Endometrial microvascular endothelial cells (primary cell): ENCODE results near the gene RCE1. TPM values are rescaled to one million over a fixed set of nuclear protein-coding genes. Genes with fewer than 3 reads are reported as not detected.

Experiments used
- in situ Hi-C: cut with HindIII; loops from 2 replicates; pipeline ENCODE4 v1.10.0; 2017; ENCODE audit warnings: low sequenced_read_pairs, low pct_unique_long_range_greater_than_20kb; ENCODE audit errors: inconsistent ontology term
- total RNA-seq: library from RNA; depleted of rRNA; stranded (reverse); fragments of >200 nt; gene quantifications from one replicate; pipeline ENCODE4 v1.2.3, GENCODE V29; 2015; ENCODE audit errors: inconsistent ontology term

The RCE1 gene
- total RNA-seq, 1 donor from 2014 or later, result 27.9 TPM

DNA sequence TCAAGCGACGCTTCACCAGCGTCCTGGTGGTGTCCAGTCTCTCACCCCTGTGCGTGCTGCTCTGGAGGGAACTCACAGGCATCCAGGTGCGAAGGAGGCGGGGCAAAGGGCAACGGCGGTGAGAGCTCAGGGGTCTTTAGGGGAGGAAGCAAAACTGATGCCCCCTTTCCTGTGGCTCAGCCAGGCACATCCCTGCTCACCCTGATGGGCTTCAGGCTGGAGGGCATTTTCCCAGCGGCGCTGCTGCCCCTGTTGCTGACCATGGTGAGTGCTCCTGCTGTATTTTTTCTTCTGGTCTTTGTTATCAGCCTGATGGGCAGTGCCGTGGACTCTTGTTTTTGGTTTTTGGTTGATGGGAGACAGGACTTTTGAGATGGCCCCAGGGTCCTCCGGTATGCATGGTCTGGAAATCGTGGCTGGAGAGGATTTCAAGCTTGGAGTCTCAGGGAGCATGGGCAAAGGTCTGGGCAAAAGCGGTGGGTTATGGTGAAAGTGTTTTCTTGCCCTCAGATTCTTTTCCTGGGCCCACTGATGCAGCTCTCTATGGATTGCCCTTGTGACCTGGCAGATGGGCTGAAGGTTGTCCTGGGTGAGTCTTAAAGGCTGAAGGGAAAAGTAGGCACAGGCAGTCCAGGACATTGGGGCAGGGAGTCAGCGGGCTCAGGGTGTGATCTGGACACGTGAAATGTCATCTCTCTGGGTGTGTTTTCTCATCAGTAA lies 695 bp downstream of the RCE1 start:
- in situ Hi-C loops, result no loop called here

- in situ Hi-C loops, result no loop called here
These were observed 1.4 kb downstream of the RCE1 start for GRCh38 chr11:66844496-66845142.

GRCh38 chr11:66845143-66845875 lies 2.1 kb downstream of the RCE1 start:
- in situ Hi-C loops, result no loop called here

DNA sequence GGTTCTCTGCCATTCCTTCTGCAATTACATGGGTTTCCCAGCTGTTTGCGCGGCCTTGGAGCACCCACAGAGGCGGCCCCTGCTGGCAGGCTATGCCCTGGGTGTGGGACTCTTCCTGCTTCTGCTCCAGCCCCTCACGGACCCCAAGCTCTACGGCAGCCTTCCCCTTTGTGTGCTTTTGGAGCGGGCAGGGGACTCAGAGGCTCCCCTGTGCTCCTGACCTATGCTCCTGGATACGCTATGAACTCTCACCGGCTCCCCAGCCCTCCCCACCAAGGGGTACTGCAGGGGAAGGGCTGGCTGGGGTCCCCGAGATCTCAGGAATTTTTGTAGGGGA lies 2.6 kb downstream of the RCE1 start:
- in situ Hi-C loops, result no loop called here

GRCh38 chr11:66846671-66847091 lies 3.4 kb downstream of the RCE1 start:
- in situ Hi-C loops, result no loop called here

DNA sequence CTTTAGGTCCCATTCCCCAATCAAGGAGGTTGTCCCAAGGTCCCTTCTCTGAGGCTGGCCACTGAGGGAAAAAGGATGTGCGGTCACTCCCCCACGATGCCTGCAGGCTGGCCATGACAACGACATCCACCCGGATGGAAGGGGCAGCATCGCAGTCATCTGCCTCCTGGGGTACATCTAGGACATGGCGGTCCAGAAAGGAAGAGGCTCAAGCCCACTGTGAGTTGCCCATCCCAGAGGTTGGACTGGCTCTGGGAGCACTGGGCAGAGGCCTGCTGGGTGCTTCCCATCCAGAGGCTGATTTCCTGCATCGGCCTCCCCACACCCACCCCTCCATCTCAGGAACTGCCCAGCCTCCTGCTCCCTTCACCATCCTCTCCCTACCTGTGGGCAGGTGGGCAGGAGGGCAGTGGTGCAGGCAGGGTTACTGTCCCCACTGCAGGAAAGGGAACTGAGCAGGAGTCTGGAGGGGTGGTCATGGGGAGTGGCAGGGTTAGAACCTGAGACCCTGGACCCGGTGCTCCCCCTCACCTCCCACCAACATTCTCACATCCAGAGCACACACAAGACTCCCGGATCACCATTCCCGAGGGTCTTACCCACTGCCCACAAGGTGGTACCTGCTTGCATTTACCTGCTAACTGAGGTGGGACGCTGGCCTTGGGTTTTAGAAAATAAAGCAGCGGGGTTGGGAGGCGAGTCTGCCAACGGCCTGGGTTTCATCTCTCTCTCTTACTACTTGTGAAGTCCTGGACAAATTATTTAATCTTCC lies 4.4 kb downstream of the RCE1 start:
- in situ Hi-C loops, result no loop called here

DNA sequence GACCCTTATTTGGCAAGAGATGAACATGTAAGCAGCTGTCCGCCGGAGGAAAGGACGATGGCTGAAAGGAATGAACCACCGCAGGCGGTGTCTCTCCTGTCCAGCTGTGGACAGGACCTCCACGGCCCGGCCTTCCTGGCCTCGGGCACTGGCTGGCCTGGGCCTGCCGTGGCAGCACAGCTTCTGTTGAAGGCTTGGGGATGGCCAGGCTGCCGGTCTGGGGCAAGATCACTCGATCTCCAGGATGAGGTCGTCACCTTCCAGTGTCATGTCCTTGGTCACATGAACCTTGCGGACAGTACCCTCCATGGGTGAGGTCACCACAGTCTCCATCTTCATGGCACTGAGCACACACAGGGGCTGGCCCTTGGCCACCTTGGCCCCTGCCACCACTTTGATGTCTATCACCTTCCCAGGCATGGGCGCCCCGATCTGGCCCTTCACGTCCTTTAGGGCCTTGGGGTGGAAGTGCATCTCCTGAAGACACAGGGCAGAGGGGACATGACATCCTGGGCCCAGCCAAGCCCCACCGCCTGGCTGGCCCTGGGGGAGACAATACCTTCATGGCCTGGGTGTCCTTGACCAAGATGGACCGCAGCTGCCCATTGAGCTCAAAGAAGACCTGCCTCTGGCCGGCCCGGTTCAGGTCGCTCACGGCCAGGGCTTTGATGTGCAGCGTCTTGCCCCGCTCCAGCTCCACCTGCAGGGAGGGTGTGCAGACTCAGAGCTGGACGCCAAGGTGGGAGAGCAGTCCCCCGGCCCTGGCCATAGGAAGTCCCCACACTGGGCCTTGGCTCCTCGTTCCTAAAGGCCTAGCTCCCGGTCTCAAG lies 5.6 kb downstream of the RCE1 start:
- in situ Hi-C loops, result no loop called here

DNA sequence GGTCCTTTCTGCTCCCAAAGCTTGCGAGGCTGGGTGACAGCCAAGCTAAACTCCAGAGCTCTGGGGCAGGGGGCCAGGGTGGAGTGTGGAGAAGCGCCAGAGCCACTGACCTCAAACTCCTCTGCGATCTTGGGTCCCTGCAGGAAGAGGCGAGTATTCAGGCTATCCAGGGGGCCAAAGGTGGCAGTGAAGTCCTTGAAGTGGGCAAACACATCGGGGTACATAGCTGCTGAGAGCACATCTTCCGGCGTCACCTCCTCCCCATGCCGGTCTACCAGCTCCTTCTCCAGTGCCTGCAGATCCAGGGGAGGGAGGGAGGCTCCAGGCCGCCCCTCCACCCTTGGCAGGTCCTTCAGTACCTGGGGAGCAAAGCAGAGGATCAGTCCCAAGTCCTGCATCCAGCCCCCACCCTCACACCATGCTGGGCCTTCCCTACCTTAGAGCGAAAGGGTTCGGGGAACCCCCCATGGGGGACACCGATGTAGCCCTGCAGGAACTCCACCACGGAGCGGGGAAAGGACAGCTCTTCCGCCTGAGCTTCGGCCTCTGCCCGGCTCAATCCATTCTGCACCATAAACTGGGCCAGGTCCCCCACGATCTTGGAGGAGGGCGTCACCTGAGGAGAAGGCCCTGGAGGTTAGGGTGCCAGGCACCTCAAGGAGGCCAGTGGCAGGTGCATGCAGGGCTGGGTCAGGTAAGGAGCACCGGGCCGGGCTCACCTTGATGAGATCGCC lies 6.4 kb downstream of the RCE1 start:
- in situ Hi-C loops, result no loop called here

DNA sequence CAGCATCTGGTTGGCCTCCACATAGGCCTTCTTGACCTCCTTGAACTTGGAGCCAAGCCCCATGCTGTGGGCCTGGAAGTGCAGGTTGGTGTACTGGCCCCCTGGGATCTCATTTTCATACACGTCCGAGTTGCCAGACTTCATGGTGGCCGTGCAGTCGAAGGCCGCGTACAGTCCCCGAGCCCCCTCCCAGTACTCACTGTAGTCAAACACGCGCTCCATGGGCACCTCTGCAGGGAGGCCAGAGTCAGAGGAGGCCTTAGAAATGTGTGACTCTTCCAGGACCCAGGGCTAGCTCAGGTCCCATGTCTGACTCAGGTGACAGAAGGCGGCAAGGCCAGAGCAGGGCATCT lies 7.0 kb downstream of the RCE1 start:
- in situ Hi-C loops, result no loop called here

GRCh38 chr11:66850588-66851238 lies 7.5 kb downstream of the RCE1 start:
- in situ Hi-C loops, result no loop called here

- in situ Hi-C loops, result no loop called here
These were observed 8.0 kb downstream of the RCE1 start for GRCh38 chr11:66851239-66851596.

DNA sequence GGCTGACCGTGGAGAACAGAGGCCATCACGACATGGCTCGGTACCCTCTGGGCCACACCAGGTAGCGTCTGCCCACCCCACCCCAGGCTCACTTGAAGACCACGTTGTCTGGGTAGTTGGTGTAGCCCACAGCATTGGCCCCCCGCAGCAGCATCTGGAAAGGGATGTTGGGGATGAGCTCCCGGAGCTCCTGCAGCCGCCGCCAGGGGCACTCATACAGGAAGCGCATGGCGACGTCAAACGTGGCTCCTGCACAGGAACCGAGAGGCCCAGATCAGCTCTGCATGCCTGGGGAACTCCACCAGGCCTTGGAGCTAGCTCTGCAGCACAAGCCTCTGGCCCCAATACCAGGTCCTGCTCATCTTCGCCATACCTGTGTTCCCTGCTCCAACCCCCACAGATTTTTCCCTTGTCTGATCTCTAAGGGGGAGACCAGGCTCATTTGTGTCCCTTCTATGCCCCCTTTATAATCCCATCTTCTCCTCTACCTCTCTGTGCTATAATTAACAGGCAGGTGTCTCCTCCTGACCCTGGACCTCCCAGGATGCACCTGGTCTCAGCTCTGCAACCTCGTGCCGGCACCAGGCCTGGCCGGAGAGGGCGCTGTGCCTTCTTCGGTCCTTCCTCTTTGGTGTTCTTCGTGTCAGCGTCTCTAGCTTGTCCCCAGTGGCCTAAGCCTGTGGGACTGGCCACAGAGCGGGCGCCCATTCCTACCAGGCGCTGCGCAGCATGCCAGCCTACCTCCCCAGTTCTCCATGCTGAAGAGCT lies 8.6 kb downstream of the RCE1 start:
- in situ Hi-C loops, result no loop called here

DNA sequence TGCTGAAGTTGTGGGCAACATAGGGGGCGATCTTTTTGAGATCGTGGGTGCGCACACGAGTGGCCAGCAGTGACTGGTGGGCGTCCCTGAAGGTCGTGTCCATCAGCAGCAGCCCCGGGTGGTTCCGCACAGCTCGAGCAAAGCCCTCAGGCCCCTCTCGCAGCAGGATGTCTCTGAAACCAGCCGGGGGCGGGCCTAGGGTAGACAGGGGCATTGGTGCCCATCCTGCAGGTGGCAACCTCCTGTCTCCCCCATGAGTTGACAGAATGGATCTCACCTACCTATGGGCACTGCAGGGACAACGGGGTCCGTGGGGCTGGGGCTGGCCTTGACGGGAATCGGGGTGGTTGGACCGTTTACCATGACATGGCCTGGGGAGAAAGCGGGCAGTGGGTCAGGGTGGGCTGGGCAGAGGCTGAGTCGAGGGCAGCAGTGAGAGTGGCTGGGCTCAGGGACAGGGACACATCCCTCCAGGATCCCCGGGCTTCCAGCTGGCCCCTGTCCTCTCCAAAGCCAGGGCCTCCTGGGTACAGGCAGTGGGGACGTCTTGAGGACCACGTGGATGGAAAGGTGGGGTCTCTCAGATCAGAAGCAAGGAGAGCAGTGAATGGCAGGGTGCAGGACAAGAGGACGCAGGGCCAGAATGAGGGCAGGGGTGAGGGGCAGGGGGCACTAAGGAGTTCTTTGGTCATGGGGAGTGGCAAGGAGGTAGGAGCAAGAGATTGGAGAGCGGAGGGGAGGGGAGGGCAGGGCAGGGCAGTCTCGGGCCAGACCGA lies 9.4 kb downstream of the RCE1 start:
- in situ Hi-C loops, result no loop called here

GRCh38 chr11:66853242-66854229 lies 10.3 kb downstream of the RCE1 start:
- in situ Hi-C loops, result no loop called here

GRCh38 chr11:66854231-66854661 lies 11.0 kb downstream of the RCE1 start:
- in situ Hi-C loops, result no loop called here
